NK-92 (cell line): Measurements from ENCODE around the gene XAB2.
"Not testable (repeated sequence)": the region's sequence is repeated elsewhere in the genome, so short reads cannot be mapped to it uniquely, and the experiment has no call there.

Experiments used
- DNase-seq: peaks from one replicate; lab custom pipeline; 2025; ENCODE audit not compliant: unreplicated experiment; lab: John Stamatoyannopoulos, UW

XAB2 gene

DNA sequence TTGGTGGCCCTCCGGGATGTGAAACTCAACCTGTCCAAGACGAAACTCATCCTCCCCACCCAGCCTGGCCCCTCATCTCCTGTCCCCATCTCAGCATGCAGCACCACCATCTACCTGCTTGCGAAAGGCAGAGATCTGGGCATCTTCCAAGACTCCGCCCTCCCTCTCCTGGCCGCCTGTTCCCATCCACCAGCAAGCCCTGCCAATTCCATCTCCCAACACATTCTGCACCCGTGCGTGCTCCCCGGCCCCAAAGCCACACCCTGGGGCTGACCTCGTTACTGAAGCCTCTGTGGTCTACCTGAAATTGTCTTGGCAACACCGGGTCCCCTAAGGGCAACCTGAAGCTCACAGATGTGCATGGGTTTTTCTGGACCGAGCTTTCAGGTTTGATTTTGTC is 46.9 kb downstream of the XAB2 start:
- DNase-seq = no peak

DNA sequence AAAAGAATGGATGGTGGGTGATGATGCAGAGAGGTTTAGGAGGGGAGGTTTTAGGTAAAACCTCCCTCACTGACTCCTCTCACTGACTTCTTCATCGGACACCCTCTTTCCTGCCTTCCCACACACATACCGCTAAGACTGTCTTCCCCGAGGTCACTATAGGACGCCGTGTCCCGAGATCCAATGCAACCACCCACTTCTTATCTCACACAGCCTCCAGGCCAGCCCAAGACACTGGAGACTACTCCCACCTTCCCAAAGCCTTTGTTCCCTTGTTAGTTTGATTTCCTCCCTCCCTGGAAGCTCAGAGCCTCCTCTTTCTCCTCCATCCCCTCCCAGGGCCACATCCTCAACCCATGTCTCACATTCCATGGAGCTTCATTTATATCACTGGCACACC is 50.2 kb downstream of the XAB2 start:
- no peak for DNase-seq

DNA sequence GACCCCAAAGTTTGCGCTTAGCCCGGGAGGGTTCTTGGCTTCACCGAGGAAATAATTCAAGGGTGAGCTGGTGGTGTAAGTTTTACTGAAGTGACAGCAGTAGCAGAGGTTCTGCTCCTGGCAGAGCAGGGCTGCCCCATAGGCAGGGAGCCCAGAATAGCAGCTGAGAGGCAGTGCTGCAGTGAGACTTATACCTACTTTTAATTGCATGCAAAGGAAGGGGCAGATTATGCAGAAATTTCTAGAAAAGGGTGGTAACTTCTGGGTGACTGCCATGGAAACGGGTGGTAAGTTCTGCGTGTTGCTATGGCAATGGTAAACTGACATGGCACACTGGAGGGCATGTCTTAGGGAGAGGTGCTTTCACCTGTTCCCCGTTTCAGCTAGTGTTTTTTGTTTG is 51.2 kb downstream of the XAB2 start:
- no peak for DNase-seq

DNA sequence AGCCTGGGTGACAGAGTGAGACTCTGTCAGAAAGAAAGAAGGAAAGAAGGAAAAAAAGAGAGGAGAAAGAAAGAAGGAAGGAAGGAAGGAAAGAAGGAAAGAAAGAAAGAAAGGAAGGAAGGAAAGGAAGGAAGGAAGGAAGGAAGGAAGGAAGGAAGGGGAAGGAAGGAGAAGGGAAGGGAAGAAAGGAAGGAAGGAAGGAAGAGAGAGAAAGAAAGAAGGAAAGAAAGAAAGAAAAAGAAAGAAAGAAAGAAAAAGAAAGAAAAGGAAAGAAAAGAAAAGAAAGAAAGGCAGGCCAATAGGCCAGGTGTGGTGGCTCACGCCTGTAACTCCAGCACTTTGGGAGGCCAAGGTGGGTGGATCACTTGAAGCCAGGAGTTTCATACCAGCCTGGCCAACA is 51.9 kb downstream of the XAB2 start:
- DNase-seq = not testable (repeated sequence)

DNA sequence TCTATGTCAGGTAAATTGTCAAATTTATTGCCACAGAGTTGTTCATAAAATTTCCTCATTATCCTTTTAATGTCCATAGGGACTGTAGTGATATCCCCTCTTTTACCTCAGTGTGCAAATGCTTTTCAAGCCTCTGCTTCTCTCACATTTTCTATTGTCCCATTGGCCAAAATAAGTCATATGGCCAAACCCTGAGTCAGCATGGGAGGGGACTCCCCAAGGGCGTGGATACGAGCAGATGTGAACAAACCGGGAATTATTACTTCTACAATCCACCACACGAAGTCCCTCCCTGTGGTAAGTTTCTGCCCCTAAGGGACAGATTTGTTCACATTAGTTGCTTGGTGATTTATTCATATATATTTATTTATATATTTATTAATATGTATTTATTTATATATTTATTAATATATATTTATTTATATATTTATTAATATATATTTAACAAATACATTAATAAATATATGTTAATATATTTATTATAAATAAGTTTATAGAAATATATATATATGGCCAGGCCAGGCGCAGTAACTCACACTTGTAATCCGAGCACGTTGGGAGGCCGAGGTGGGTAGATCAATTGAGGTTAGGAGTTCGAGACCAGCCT is 53.8 kb downstream of the XAB2 start:
- no peak for DNase-seq

DNA sequence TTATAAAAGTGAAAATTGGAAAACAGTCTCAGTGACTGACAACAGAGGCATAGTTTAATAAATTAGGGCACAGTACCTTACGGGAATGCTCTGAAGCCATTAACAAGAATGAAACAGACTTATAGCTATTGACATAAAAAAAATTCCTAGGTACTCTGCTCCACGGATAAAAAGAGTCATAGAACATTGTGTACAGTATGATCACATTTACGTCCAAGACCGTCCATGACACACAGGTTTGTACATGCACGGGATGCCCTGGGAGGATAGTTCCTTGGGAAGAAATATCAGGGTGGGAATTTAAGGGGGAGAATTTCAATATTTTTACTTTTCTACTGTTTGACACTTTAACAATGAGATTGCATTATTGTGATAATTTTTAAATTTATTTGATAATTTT is 58.6 kb downstream of the XAB2 start:
- DNase-seq = no peak
